Tibial nerve (tissue), 4 donors: ENCODE results near the gene TTLL6. TPM values are rescaled to one million over a fixed set of nuclear protein-coding genes. Genes with fewer than 3 reads are reported as not detected.
A peak's percentile ranks its signal among the peaks of the same experiment; 100 is the strongest.
"Not testable (repeated sequence)": the region's sequence is repeated elsewhere in the genome, so short reads cannot be mapped to it uniquely, and the experiment has no call there.

ENCODE experiments used
- DNase-seq, 2 donors: peaks; one replicate each; pipeline ENCODE4 v3.0.0-alpha.2; 2019; ENCODE audit warnings: low spot score in 2 of 2
- H3K27ac ChIP-seq, 4 donors: fragments of 200-600 bp; sonication (generic) in 3 of 4; one replicate each; pipeline ENCODE4 v1.5.1; 2017 to 2019; ENCODE audit warnings: mild to moderate bottlenecking in 1 of 4
- H3K27me3 ChIP-seq, 2 donors: fragments of 200-600 bp; sonication (generic) in 1 of 2; one replicate each; pipeline versions ENCODE4 v1.5.1 to v1.6.0; 2017 to 2019
- H3K36me3 ChIP-seq, 3 donors: fragments of 200-600 bp; sonication (generic); one replicate each; pipeline ENCODE4 v1.5.1; 2018 to 2019
- H3K4me1 ChIP-seq, 4 donors: fragments of 200-600 bp; sonication (generic) in 3 of 4; one replicate each; pipeline ENCODE4 v1.5.1; 2017 to 2019
- H3K4me3 ChIP-seq, 4 donors: fragments of 200-600 bp; sonication (generic) in 3 of 4; one replicate each; pipeline ENCODE4 v1.5.1; 2017 to 2019; ENCODE audit warnings: mild to moderate bottlenecking in 1 of 4, moderate library complexity in 1 of 4
- H3K9me3 ChIP-seq, 4 donors: fragments of 200-600 bp; sonication (generic) in 3 of 4; one replicate each; pipeline ENCODE4 v1.5.1; 2017 to 2019
- CTCF ChIP-seq, 5 experiments: fragments of 200-600 bp in 3 of 5; fragments of 450-650 bp in 2 of 5; sonication (generic) in 3 of 5; IDR thresholded peaks; one replicate each; pipeline ENCODE4 v1.5.1; 2016 to 2019; ENCODE audit warnings: antibody characterized with exemption in 5 of 5, mild to moderate bottlenecking in 3 of 5, moderate library complexity in 2 of 5
- EP300 ChIP-seq, 2 donors: sonication (generic); formaldehyde crosslinking; IDR thresholded peaks; one replicate each; pipeline ENCODE4 v1.6.1; 2017; ENCODE audit warnings: antibody characterized with exemption in 2 of 2, mild to moderate bottlenecking in 1 of 2
- POLR2A ChIP-seq, 2 donors: fragments of 450-650 bp; IDR thresholded peaks; one replicate each; pipeline ENCODE4 v1.6.1; 2017; ENCODE audit warnings: antibody characterized with exemption in 2 of 2, mild to moderate bottlenecking in 2 of 2, moderate library complexity in 2 of 2
- WGBS, 2 donors: methylation state at CpG; one replicate each; pipeline ENCODE4 v1.1.5; 2018; 5-methylcytosine and 5-hydroxymethylcytosine counted together
- total RNA-seq, 4 donors: library from RNA; depleted of rRNA; stranded (reverse); fragments of >200 nt; gene quantifications; one replicate each; pipeline ENCODE4 v1.1.0, GENCODE V29; 2016

The TTLL6 gene
- total RNA-seq, 4 donors from 2014 or later = 0.21 to 4.8 (median 0.99) TPM

GRCh38 chr17:48841395-48841831 lies 24.4 kb upstream of the TTLL6 start:
- peak; percentile 24 to 68 for TF ChIP-seq POLR2A (IDR thresholded peaks at IDR 0.05)
- peak; percentile 96 to 98 for TF ChIP-seq EP300 (IDR thresholded peaks at IDR 0.05)
- no peak for TF ChIP-seq CTCF (IDR thresholded peaks at IDR 0.05)
- Histone ChIP-seq H3K36me3 (peaks cover 0 to 29% (median 20%) of the 10 kb centered on the region in 3 donors), H3K4me1 (peaks cover 0 to 76% (median 61%) of the 10 kb centered on the region in 4 donors), H3K27me3 (no peaks in the 10 kb centered on the region), H3K9me3 (no peaks in the 10 kb centered on the region), H3K27ac (peak overlapping the region; percentile 83 to 98 (median 96)), H3K4me3 (peak overlapping the region; percentile 18 to 43 (median 32))
- peak in 1 of 2 donors; percentile 75 for DNase-seq
- 7% methylated on average over 3 of the region's 3 CpGs for WGBS, 2 donors

GRCh38 chr17:48840441-48840840 lies 23.4 kb upstream of the TTLL6 start:
- Histone ChIP-seq H3K4me3 (peak overlapping the region in 2 of 4 donors; percentile 28 to 43), H3K36me3 (peaks cover 0 to 19% (median 16%) of the 10 kb centered on the region in 3 donors), H3K4me1 (peaks cover 0 to 79% (median 62%) of the 10 kb centered on the region in 4 donors), H3K9me3 (no peaks in the 10 kb centered on the region), H3K27ac (peak overlapping the region; percentile 83 to 98 (median 96)), H3K27me3 (no peaks in the 10 kb centered on the region)
- TF ChIP-seq CTCF (IDR thresholded peaks at IDR 0.05) (no peak), EP300 (IDR thresholded peaks at IDR 0.05) (no peak), POLR2A (IDR thresholded peaks at IDR 0.05) (no peak)
- WGBS, 2 donors = 15 to 29% methylated on average over 3 of the region's 3 CpGs
- no peak for DNase-seq

GRCh38 chr17:48837458-48837857 lies 20.4 kb upstream of the TTLL6 start:
- not testable (repeated sequence) for H3K36me3 ChIP-seq, H3K4me3 ChIP-seq, DNase-seq, H3K27me3 ChIP-seq, H3K9me3 ChIP-seq
- Histone ChIP-seq H3K27ac (peak overlapping the region in 3 of 4 donors; percentile 52 to 98 (median 97)), H3K4me1 (peaks cover 0 to 93% (median 62%) of the 10 kb centered on the region in 4 donors)
- WGBS, 2 donors = 81 to 90% methylated on average over 4 of the region's 4 CpGs

- peak overlapping the region in 2 of 4 donors; percentile 13 to 21 for H3K27ac ChIP-seq
- H3K27me3 ChIP-seq = no peaks in the 10 kb centered on the region
- no peak for DNase-seq
- H3K36me3 ChIP-seq = no peaks in the 10 kb centered on the region
- TF ChIP-seq CTCF (IDR thresholded peaks at IDR 0.05) (no peak), POLR2A (IDR thresholded peaks at IDR 0.05) (no peak), EP300 (IDR thresholded peaks at IDR 0.05) (no peak)
- peaks cover 0 to 91% (median 58%) of the 10 kb centered on the region in 4 donors for H3K4me1 ChIP-seq
- 92 to 100% methylated on average over 2 of the region's 2 CpGs for WGBS, 2 donors
- no peaks in the 10 kb centered on the region for H3K9me3 ChIP-seq
- no peak overlapping the region for H3K4me3 ChIP-seq
Observed at GRCh38 chr17:48835971-48836370, 18.9 kb upstream of the TTLL6 start.

GRCh38 chr17:48834973-48835372 lies 17.9 kb upstream of the TTLL6 start:
- H3K4me1 ChIP-seq = peaks cover 0 to 85% (median 48%) of the 10 kb centered on the region in 4 donors

More at GRCh38 chr17:48834973-48835372, 17.9 kb upstream of the TTLL6 start:
- Histone ChIP-seq H3K27ac (peak overlapping the region in 2 of 4 donors; percentile 8 to 61), H3K27me3 (no peaks in the 10 kb centered on the region), H3K36me3 (no peaks in the 10 kb centered on the region), H3K9me3 (no peaks in the 10 kb centered on the region), H3K4me3 (no peak overlapping the region)
- 87 to 89% methylated on average over 2 of the region's 2 CpGs for WGBS, 2 donors
- DNase-seq = no peak
- TF ChIP-seq EP300 (IDR thresholded peaks at IDR 0.05) (no peak), CTCF (IDR thresholded peaks at IDR 0.05) (no peak), POLR2A (IDR thresholded peaks at IDR 0.05) (no peak)
